DOHH2 (cell line): Measurements from ENCODE around the gene TECR.

Experiments used
- H3F3A ChIP-seq: fragments of 200-600 bp; sonication (generic), shearing (Covaris generic); 2 replicates; pipeline ENCODE4 v1.6.0; 2016; ENCODE audit warnings: antibody characterized with exemption, mild to moderate bottlenecking; ENCODE audit not compliant: control insufficient read depth, insufficient read depth
- H3K27ac ChIP-seq: fragments of 200-600 bp; sonication (generic); 2 replicates; pipeline ENCODE4 v1.5.1; 2014; ENCODE audit warnings: low read depth, mild to moderate bottlenecking, low read length, moderate library complexity
- H3K27me3 ChIP-seq: fragments of 200-600 bp; sonication (generic); 2 replicates; pipeline ENCODE4 v1.6.1; 2014; ENCODE audit warnings: mild to moderate bottlenecking, low read length, mixed read lengths; ENCODE audit not compliant: control insufficient read depth
- H3K36me3 ChIP-seq: fragments of 200-600 bp; sonication (generic); 2 replicates; pipeline ENCODE4 v1.6.1; 2014; ENCODE audit warnings: mild to moderate bottlenecking, low read length, moderate library complexity, mixed read lengths; ENCODE audit not compliant: control insufficient read depth
- H3K4me1 ChIP-seq: fragments of 200-600 bp; sonication (generic); 2 replicates; pipeline ENCODE4 v1.6.1; 2014; ENCODE audit warnings: mild to moderate bottlenecking, low read length, mixed read lengths; ENCODE audit not compliant: control insufficient read depth
- H3K4me2 ChIP-seq: fragments of 200-600 bp; sonication (generic); 2 replicates; pipeline ENCODE4 v1.6.0; 2014; ENCODE audit warnings: mild to moderate bottlenecking, low read length, moderate library complexity
- H3K4me3 ChIP-seq: fragments of 200-600 bp; sonication (generic); 2 replicates; pipeline ENCODE4 v1.5.1; 2014; ENCODE audit warnings: mild to moderate bottlenecking, low read length, mixed read lengths
- H3K79me2 ChIP-seq: fragments of 200-600 bp; sonication (generic); 2 replicates; pipeline ENCODE4 v1.6.1; 2014; ENCODE audit warnings: mild to moderate bottlenecking, low read length, mixed read lengths; ENCODE audit not compliant: control insufficient read depth
- H3K9me2 ChIP-seq: fragments of 200-600 bp; sonication (generic); replicated peaks from 2 replicates; pipeline ENCODE4 v1.6.1; 2014; ENCODE audit warnings: mild to moderate bottlenecking, low read length, mixed read lengths; ENCODE audit not compliant: control insufficient read depth
- H3K9me3 ChIP-seq: fragments of 200-600 bp; sonication (generic); 2 replicates; pipeline ENCODE4 v1.6.1; 2014; ENCODE audit warnings: antibody characterized with exemption, low read length, mixed read lengths; ENCODE audit not compliant: control insufficient read depth, insufficient read depth
- H4K20me1 ChIP-seq: fragments of 200-600 bp; sonication (generic); 2 replicates; pipeline ENCODE4 v1.6.0; 2014; ENCODE audit warnings: low read depth, mild to moderate bottlenecking, antibody characterized with exemption, low read length, moderate library complexity; ENCODE audit not compliant: control insufficient read depth, insufficient read depth
- CTCF ChIP-seq: fragments of 200-600 bp; sonication (generic); IDR thresholded peaks from one replicate; pipeline ENCODE4 v1.5.1; 2014; ENCODE audit warnings: antibody characterized with exemption, mild to moderate bottlenecking, low read depth, low read length; ENCODE audit not compliant: poor library complexity, severe bottlenecking
- EZH2phosphoT487 ChIP-seq: fragments of 200-600 bp; sonication (generic); IDR thresholded peaks from 2 replicates; pipeline ENCODE4 v1.6.1; 2017; ENCODE audit warnings: borderline replicate concordance, mild to moderate bottlenecking, antibody characterized with exemption, low read length, moderate library complexity, mixed read lengths

TECR gene

GRCh38 chr19:14565765-14566711 is 36.6 kb downstream of the TECR start:
- TF ChIP-seq CTCF (no peak), EZH2phosphoT487 (no peak)
- H3K4me2 ChIP-seq = no peak overlapping the region
- H3K27ac ChIP-seq = no peak overlapping the region
- H4K20me1 ChIP-seq = peaks cover 3% of the 10 kb centered on the region; the same call in 1 of the 2 replicates
- no peaks in the 10 kb centered on the region for H3K9me2 ChIP-seq
- no peaks in the 10 kb centered on the region for H3K9me3 ChIP-seq
- peaks cover 32% of the 10 kb centered on the region for H3K79me2 ChIP-seq
- H3K4me3 ChIP-seq = no peak overlapping the region
- no peaks in the 10 kb centered on the region for H3K27me3 ChIP-seq
- H3K36me3 ChIP-seq = peaks cover 28% of the 10 kb centered on the region
- no peaks in the 10 kb centered on the region for H3F3A ChIP-seq
- peaks cover 6% of the 10 kb centered on the region for H3K4me1 ChIP-seq

- Histone ChIP-seq H3K4me3 (no peak overlapping the region), H3K36me3 (peaks cover 28% of the 10 kb centered on the region), H3K27me3 (no peaks in the 10 kb centered on the region), H3K4me1 (peaks cover 9% of the 10 kb centered on the region), H4K20me1 (peaks cover 5% of the 10 kb centered on the region; the same call in 1 of the 2 replicates), H3F3A (no peaks in the 10 kb centered on the region), H3K4me2 (no peak overlapping the region), H3K79me2 (peaks cover 33% of the 10 kb centered on the region), H3K9me3 (no peaks in the 10 kb centered on the region), H3K27ac (no peak overlapping the region), H3K9me2 (no peaks in the 10 kb centered on the region)
- no peak for TF ChIP-seq CTCF
- no peak for TF ChIP-seq EZH2phosphoT487
These were observed 37.3 kb downstream of the TECR start for GRCh38 chr19:14566712-14567077.

- Histone ChIP-seq H3K4me1 (peaks cover 10% of the 10 kb centered on the region), H4K20me1 (peaks cover 5% of the 10 kb centered on the region; the same call in 1 of the 2 replicates), H3K79me2 (peaks cover 31% of the 10 kb centered on the region), H3K9me3 (no peaks in the 10 kb centered on the region), H3K27ac (no peak overlapping the region), H3K9me2 (no peaks in the 10 kb centered on the region), H3K27me3 (no peaks in the 10 kb centered on the region), H3K4me2 (no peak overlapping the region), H3K36me3 (peaks cover 28% of the 10 kb centered on the region), H3K4me3 (no peak overlapping the region), H3F3A (no peaks in the 10 kb centered on the region)
- TF ChIP-seq EZH2phosphoT487 = no peak
- TF ChIP-seq CTCF = no peak
These were observed 37.7 kb downstream of the TECR start for GRCh38 chr19:14567079-14567478.
